HepG2 (cell line): Measurements from ENCODE around the gene MYO10. TPM values are rescaled to one million over a fixed set of nuclear protein-coding genes. Genes with fewer than 3 reads are reported as not detected.

Experiments
- ATAC-seq: fragments of 200-7000 bp; cut with Tn5 transposase; 3 replicates; pipeline ENCODE4 v1.9.1; 2020; ENCODE audit warnings: mild to moderate bottlenecking, moderate library complexity
- BruUV-seq: library from RNA; stranded (reverse); fragments of 400-500 nt; replicated peaks from 2 replicates; lab custom pipeline; 2021; lab: Mats Ljungman, UMichigan
- CTCF ChIA-PET: fragments of 300-600 bp; formaldehyde crosslinking; extraction: SDS; loops from one replicate; lab custom pipeline; 2021; ENCODE audit warnings: low total read pairs, inconsistent platforms, low intra/inter-chr PET ratio; lab: Yijun Ruan, JAX
- POLR2A ChIA-PET: fragments of 350-600 bp; sonication (Branson Sonifier 250); formaldehyde crosslinking; loops from one replicate; lab custom pipeline; 2020; ENCODE audit warnings: antibody characterized with exemption, inconsistent platforms; lab: Yijun Ruan, JAX
- DNase-seq: peaks from one replicate; pipeline ENCODE4 v3.0.0-alpha.2; 2015; ENCODE audit warnings: low spot score
- FAIRE-seq: peaks from 3 replicates; lab custom pipeline; 2011; peaks lifted over from hg19 to GRCh38; lab: Jason Lieb, UNC
- H2AFZ ChIP-seq: one replicate; pipeline ENCODE4 v1.6.1; 2011; ENCODE audit warnings: low read length, inconsistent platforms
- H3K27ac ChIP-seq: fragments of 300-600 bp; 3 replicates; pipeline ENCODE4 v1.8.0; 2011; ENCODE audit warnings: mixed run types, mild to moderate bottlenecking, mixed read lengths, low read length, inconsistent platforms; ENCODE audit not compliant: insufficient read depth; ENCODE audit errors: extremely low read length
- H3K27me3 ChIP-seq, 2 experiments: fragments of 200-600 bp in 1 of 2; 2 replicates in 1 of 2; 3 replicates in 1 of 2; pipeline versions ENCODE4 v1.6.0 to v1.8.0; 2011; ENCODE audit warnings: low read length in 2 of 2, mild to moderate bottlenecking in 2 of 2, moderate library complexity in 2 of 2, inconsistent platforms in 1 of 2; ENCODE audit not compliant: insufficient read depth in 2 of 2, control insufficient read depth in 1 of 2
- H3K36me3 ChIP-seq, 2 experiments: fragments of 200-600 bp in 1 of 2; replicated peaks in 1 of 2; 2 replicates in 1 of 2; 3 replicates in 1 of 2; pipeline versions ENCODE4 v1.5.1 to v1.8.0; 2011; ENCODE audit warnings: low read length in 2 of 2, inconsistent platforms in 1 of 2; ENCODE audit not compliant: insufficient read depth in 2 of 2, control insufficient read depth in 1 of 2
- H3K4me1 ChIP-seq: 2 replicates; pipeline ENCODE4 v1.5.1; 2012; ENCODE audit warnings: low read length, inconsistent platforms; ENCODE audit not compliant: insufficient read depth
- H3K4me2 ChIP-seq: 2 replicates; pipeline ENCODE4 v1.6.0; 2011; ENCODE audit warnings: low read depth, low read length, inconsistent platforms
- H3K4me3 ChIP-seq, 3 experiments: fragments of 200-600 bp in 1 of 3; sonication (generic), shearing (Covaris generic) in 1 of 3; replicated peaks in 1 of 3; 2 replicates each; pipeline ENCODE4 v1.5.1; 2011 to 2016; ENCODE audit warnings: low read length in 3 of 3, inconsistent platforms in 2 of 3, low read depth in 2 of 3, mild to moderate bottlenecking in 2 of 3, control low read depth in 1 of 3, mixed read lengths in 1 of 3; ENCODE audit not compliant: insufficient read depth in 1 of 3
- H3K79me2 ChIP-seq: one replicate; pipeline ENCODE4 v1.6.1; 2011; ENCODE audit warnings: low read length, inconsistent platforms; ENCODE audit not compliant: insufficient read depth
- H3K9ac ChIP-seq: 2 replicates; pipeline ENCODE4 v1.6.0; 2011; ENCODE audit warnings: mild to moderate bottlenecking, low read depth, low read length, inconsistent platforms; ENCODE audit not compliant: insufficient read depth
- H3K9me3 ChIP-seq: 2 replicates; pipeline ENCODE4 v1.5.1; 2012; ENCODE audit warnings: mild to moderate bottlenecking, low read length
- H4K20me1 ChIP-seq: 2 replicates; pipeline ENCODE4 v1.6.0; 2011; ENCODE audit warnings: inconsistent platforms, mild to moderate bottlenecking, low read length, moderate library complexity; ENCODE audit not compliant: insufficient read depth
- KAT8 ChIP-seq: IDR thresholded peaks from 2 replicates; pipeline ENCODE4 v1.6.1; 2016; ENCODE audit warnings: missing genetic modification reagents, missing compliant biosample characterization
- KLF12 ChIP-seq: sonication (generic); formaldehyde crosslinking; IDR thresholded peaks from 2 replicates; pipeline ENCODE4 v1.4.0; 2020; ENCODE audit warnings: missing genetic modification reagents, borderline replicate concordance
- MAFK ChIP-seq, 2 experiments: IDR thresholded peaks in 1 of 2; conservative IDR thresholded peaks in 1 of 2; 2 replicates each; pipeline ENCODE4 v1.6.1; 2011; ENCODE audit warnings: improper control_type of control experiment in 2 of 2, low read length in 2 of 2
- SRSF1 ChIP-seq: fragments of 200-400 bp; formaldehyde crosslinking; optimal IDR thresholded peaks from 2 replicates; pipeline ENCODE3; 2017; ENCODE audit warnings: mild to moderate bottlenecking, low read depth, low read length, moderate library complexity
- ZBTB20 ChIP-seq: sonication (generic); formaldehyde crosslinking; IDR thresholded peaks from 2 replicates; pipeline ENCODE4 v1.8.1; 2023; ENCODE audit warnings: missing genetic modification reagents, low read depth, mild to moderate bottlenecking, borderline replicate concordance
- ZKSCAN8 ChIP-seq: IDR thresholded peaks from 2 replicates; pipeline ENCODE4 v1.6.1; 2016; ENCODE audit warnings: borderline replicate concordance, missing genetic modification reagents, missing compliant biosample characterization
- ZNF564 ChIP-seq: sonication (generic); formaldehyde crosslinking; IDR thresholded peaks from 2 replicates; pipeline ENCODE4 v1.8.1; 2023; ENCODE audit warnings: mild to moderate bottlenecking, missing genetic modification reagents
- ZNF598 ChIP-seq: sonication (generic); formaldehyde crosslinking; IDR thresholded peaks from 2 replicates; pipeline ENCODE4 v1.5.1; 2020; ENCODE audit warnings: mild to moderate bottlenecking, missing genetic modification reagents, borderline replicate concordance
- ZSCAN29 ChIP-seq: sonication (generic); formaldehyde crosslinking; conservative IDR thresholded peaks from 2 replicates; pipeline ENCODE4 v1.4.0; 2020; ENCODE audit warnings: mild to moderate bottlenecking, missing genetic modification reagents
- ZSCAN30 ChIP-seq: sonication (generic); formaldehyde crosslinking; IDR thresholded peaks from 2 replicates; pipeline ENCODE4 v1.5.0; 2020; ENCODE audit warnings: mild to moderate bottlenecking, missing genetic modification reagents
- WGBS: methylation state at CpG from one replicate; pipeline ENCODE4 v1.1.6; 2017; ENCODE audit warnings: low lambda C conversion rate; 5-methylcytosine and 5-hydroxymethylcytosine counted together
- in situ Hi-C: cut with HindIII; loops from 2 replicates; pipeline ENCODE4 v1.10.0; 2017; ENCODE audit warnings: low pct_unique_long_range_greater_than_20kb; ENCODE audit not compliant: extremely low pct_ligation_motif_present
- intact Hi-C: fragments of 100-400 bp; cut with micrococcal nuclease; formaldehyde crosslinking; loops from one replicate; pipeline ENCODE4 v1.10.0; 2022; ENCODE audit not compliant: unreplicated experiment
- polyA plus RNA-seq, 8 experiments: library from polyadenylated mRNA; depleted of rRNA in 3 of 8; stranded (reverse) in 7 of 8; unstranded in 1 of 8; fragments of >200 nt; fragmentation: Illumina TruSeq in 4 of 8; extraction: Trizol in 4 of 8; gene quantifications; 2 replicates each; pipeline versions ENCODE4 v1.2.1 to v1.2.3, GENCODE V29; 2011 to 2016; ENCODE audit warnings: low read depth in 4 of 8, missing spikeins in 1 of 8, mixed read lengths in 1 of 8; ENCODE audit not compliant: insufficient read depth in 1 of 8
- total RNA-seq, 5 experiments: library from RNA; depleted of rRNA; stranded (reverse); fragments of >200 nt; fragmentation: Illumina TruSeq; extraction: Trizol; gene quantifications; 2 replicates each; pipeline ENCODE4 v1.2.3, GENCODE V29; 2016; ENCODE audit warnings: low read depth in 1 of 5
- TF ChIP-seq, protein P1 (sequence below): sonication (generic); formaldehyde crosslinking; IDR thresholded peaks from 2 replicates; pipeline ENCODE4 v1.4.0; 2020; ENCODE audit warnings: missing genetic modification reagents, mild to moderate bottlenecking, borderline replicate concordance
- TF ChIP-seq, protein P2 (sequence below): sonication (generic); formaldehyde crosslinking; conservative IDR thresholded peaks from 2 replicates; pipeline ENCODE4 v1.4.0; 2020; ENCODE audit warnings: missing genetic modification reagents
- TF ChIP-seq, protein P3 (sequence below): sonication (generic); formaldehyde crosslinking; IDR thresholded peaks from 2 replicates; pipeline ENCODE4 v1.4.0; 2020; ENCODE audit warnings: mild to moderate bottlenecking, missing genetic modification reagents
- TF ChIP-seq, protein P4 (sequence below): sonication (generic); formaldehyde crosslinking; IDR thresholded peaks from 2 replicates; pipeline ENCODE4 v1.5.0; 2020; ENCODE audit warnings: missing genetic modification reagents

The MYO10 gene
- total and polyA plus RNA-seq, 2 of the 13 experiments (the other 11 are each of a cell fraction or from before 2014, with no cell fraction given): 4.5 to 14.0 TPM

DNA sequence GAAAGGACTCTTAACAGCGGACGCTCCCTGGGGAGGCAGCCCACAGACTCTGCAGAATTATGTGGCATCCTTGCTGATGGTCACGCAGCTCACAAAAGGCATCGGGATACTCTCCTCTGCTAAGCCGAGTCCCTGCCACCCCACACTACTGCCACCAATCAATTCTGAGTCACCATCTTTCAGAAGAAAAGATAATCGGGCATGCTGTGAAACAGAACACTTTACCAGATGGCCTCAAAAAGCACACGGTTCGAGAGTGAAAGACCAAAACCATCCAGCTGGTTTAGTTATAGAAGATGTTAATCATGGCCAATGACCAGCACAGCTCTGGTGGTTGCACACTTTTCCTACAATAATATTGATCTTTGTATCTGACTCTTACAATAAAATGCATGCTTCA, 136.3 kb downstream of the MYO10 start (continued):
- TF ChIP-seq, protein P1, sequence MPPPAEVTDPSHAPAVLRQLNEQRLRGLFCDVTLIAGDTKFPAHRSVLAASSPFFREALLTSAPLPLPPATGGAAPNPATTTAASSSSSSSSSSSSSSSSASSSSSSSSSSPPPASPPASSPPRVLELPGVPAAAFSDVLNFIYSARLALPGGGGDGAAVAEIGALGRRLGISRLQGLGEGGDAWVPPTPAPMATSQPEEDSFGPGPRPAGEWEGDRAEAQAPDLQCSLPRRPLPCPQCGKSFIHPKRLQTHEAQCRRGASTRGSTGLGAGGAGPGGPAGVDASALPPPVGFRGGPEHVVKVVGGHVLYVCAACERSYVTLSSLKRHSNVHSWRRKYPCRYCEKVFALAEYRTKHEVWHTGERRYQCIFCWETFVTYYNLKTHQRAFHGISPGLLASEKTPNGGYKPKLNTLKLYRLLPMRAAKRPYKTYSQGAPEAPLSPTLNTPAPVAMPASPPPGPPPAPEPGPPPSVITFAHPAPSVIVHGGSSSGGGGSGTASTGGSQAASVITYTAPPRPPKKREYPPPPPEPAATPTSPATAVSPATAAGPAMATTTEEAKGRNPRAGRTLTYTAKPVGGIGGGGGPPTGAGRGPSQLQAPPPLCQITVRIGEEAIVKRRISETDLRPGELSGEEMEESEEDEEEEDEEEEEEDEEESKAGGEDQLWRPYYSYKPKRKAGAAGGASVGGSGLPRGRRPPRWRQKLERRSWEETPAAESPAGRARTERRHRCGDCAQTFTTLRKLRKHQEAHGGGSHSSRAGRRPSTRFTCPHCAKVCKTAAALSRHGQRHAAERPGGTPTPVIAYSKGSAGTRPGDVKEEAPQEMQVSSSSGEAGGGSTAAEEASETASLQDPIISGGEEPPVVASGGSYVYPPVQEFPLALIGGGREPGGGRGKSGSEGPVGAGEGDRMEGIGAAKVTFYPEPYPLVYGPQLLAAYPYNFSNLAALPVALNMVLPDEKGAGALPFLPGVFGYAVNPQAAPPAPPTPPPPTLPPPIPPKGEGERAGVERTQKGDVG (CRISPR knock-in tag): no peak
- TF ChIP-seq, protein P2, sequence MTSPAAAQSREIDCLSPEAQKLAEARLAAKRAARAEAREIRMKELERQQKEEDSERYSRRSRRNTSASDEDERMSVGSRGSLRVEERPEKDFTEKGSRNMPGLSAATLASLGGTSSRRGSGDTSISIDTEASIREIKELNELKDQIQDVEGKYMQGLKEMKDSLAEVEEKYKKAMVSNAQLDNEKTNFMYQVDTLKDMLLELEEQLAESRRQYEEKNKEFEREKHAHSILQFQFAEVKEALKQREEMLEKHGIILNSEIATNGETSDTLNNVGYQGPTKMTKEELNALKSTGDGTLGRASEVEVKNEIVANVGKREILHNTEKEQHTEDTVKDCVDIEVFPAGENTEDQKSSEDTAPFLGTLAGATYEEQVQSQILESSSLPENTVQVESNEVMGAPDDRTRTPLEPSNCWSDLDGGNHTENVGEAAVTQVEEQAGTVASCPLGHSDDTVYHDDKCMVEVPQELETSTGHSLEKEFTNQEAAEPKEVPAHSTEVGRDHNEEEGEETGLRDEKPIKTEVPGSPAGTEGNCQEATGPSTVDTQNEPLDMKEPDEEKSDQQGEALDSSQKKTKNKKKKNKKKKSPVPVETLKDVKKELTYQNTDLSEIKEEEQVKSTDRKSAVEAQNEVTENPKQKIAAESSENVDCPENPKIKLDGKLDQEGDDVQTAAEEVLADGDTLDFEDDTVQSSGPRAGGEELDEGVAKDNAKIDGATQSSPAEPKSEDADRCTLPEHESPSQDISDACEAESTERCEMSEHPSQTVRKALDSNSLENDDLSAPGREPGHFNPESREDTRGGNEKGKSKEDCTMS: no peak
- TF ChIP-seq, all 625 proteins: peak for 0

DNA sequence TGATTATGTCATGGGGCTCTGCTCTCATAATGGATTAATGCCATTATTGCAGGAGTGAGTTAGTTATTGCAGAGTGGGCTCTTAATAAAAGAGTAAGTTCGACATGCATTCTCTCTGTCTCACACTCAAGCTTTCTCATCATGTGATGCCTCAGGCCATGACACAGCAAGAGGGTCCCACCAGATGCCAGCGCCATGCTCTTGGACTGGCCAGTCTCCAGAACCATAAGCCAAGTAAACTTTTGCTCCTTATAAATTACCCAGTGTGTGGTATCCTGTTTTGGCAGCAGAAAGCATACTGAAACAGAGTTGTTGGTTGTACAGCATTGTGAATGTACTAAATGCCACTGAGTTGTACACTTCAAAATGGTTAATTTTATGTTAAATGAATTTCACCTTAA, 138.1 kb downstream of the MYO10 start:
- DNase-seq: no peak
- FAIRE-seq: no peak
- Histone ChIP-seq H3K9ac (no peak overlapping the region), H3K4me3 (no peak overlapping the region), H3K27ac (no peak overlapping the region), H3K4me1 (no peaks in the 10 kb centered on the region), H4K20me1 (no peaks in the 10 kb centered on the region), H3K9me3 (no peaks in the 10 kb centered on the region), H3K27me3 (no peaks in the 10 kb centered on the region), H3K4me2 (no peak overlapping the region), H2AFZ (no peak overlapping the region), H3K79me2 (no peaks in the 10 kb centered on the region), H3K36me3 (no peaks in the 10 kb centered on the region)
- ChIA-PET CTCF (no interaction called here), POLR2A (no interaction called here)
- ATAC-seq: no peak
- intact Hi-C loops: no loop called here
- in situ Hi-C loops: no loop called here
- BruUV-seq: no TSS peak
- WGBS: 51% methylated on average over 2 of the region's 2 CpGs
- TF ChIP-seq ZNF598 (CRISPR knock-in tag) (no peak), KLF12 (CRISPR knock-in tag) (no peak), KAT8 (CRISPR knock-in tag) (no peak), ZSCAN29 (CRISPR knock-in tag) (no peak), ZKSCAN8 (CRISPR knock-in tag) (no peak), SRSF1 (no peak), ZBTB20 (no peak), ZSCAN30 (CRISPR knock-in tag) (no peak), MAFK (conservative IDR thresholded peaks at IDR 0.05 in 1 of 2, IDR thresholded peaks at IDR 0.05 in 1 of 2; ENCODE audit: low read length in 2 of 2) (no peak), ZNF564 (CRISPR knock-in tag) (no peak)
- TF ChIP-seq, protein P3, sequence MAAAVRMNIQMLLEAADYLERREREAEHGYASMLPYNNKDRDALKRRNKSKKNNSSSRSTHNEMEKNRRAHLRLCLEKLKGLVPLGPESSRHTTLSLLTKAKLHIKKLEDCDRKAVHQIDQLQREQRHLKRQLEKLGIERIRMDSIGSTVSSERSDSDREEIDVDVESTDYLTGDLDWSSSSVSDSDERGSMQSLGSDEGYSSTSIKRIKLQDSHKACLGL: no peak
- TF ChIP-seq, protein P4, sequence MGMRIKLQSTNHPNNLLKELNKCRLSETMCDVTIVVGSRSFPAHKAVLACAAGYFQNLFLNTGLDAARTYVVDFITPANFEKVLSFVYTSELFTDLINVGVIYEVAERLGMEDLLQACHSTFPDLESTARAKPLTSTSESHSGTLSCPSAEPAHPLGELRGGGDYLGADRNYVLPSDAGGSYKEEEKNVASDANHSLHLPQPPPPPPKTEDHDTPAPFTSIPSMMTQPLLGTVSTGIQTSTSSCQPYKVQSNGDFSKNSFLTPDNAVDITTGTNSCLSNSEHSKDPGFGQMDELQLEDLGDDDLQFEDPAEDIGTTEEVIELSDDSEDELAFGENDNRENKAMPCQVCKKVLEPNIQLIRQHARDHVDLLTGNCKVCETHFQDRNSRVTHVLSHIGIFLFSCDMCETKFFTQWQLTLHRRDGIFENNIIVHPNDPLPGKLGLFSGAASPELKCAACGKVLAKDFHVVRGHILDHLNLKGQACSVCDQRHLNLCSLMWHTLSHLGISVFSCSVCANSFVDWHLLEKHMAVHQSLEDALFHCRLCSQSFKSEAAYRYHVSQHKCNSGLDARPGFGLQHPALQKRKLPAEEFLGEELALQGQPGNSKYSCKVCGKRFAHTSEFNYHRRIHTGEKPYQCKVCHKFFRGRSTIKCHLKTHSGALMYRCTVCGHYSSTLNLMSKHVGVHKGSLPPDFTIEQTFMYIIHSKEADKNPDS (CRISPR knock-in tag): no peak
